Activated gamma-delta T cell treated with Interleukin-2 at 50 U/mL for 16 hours (primary cell): ENCODE results near the gene KIF3B.
"Not testable (repeated sequence)": the region's sequence is repeated elsewhere in the genome, so short reads cannot be mapped to it uniquely, and the experiment has no call there.

ENCODE experiments used
- DNase-seq: peaks from one replicate; pipeline ENCODE4 v3.0.0-alpha.2; 2020

The KIF3B gene

GRCh38 chr20:32249030-32249738 lies 28.3 kb upstream of the KIF3B start:
- DNase-seq = peak; percentile 30

DNA sequence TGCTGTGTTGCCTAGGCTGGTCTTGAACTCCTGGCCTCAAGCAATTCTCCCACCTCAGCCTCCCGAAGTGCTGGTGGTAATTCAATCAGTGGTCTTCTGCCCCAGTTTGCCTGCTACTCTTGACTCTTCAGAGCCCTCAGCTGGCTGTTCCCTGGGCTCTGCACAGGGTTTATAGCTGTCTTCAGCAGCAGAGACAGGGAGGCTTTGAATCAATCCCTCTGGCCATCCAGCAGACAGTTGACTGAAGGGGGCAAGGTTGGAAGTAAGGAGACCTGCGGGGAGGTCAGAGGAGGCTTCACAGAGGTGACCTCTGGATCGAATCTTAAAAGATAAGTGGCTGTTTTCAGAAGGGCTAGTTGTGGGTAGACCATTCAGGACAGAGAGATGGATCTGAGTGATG lies 26.0 kb upstream of the KIF3B start:
- no peak for DNase-seq

DNA sequence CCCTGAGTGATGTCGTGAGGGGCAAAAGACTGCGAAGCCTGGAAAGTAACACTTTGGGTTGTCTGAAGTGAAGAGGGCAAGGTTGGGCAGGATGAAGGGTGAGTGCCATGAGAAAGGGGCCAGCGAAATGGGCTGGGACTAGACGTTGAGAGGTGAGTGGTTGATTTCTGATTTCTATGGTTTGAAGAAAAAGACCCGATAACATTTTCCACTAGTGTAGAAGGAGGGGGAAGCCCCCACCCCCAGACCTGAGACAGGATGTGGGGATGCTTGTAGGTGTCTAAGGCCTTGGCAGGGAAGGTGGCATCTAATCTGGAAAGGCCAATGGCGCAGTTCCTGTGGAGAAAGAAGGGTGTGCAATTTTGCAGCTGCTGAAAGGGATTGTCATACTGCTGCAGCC lies 25.3 kb upstream of the KIF3B start:
- no peak for DNase-seq

GRCh38 chr20:32260973-32261372 lies 16.5 kb upstream of the KIF3B start:
- DNase-seq = not testable (repeated sequence)

- DNase-seq = no peak
Observed at GRCh38 chr20:32261644-32262043, 15.8 kb upstream of the KIF3B start.

- DNase-seq = no peak
Observed at GRCh38 chr20:32263398-32263954, 14.0 kb upstream of the KIF3B start.

- DNase-seq = no peak
Observed at GRCh38 chr20:32271620-32272019, 5.8 kb upstream of the KIF3B start.

DNA sequence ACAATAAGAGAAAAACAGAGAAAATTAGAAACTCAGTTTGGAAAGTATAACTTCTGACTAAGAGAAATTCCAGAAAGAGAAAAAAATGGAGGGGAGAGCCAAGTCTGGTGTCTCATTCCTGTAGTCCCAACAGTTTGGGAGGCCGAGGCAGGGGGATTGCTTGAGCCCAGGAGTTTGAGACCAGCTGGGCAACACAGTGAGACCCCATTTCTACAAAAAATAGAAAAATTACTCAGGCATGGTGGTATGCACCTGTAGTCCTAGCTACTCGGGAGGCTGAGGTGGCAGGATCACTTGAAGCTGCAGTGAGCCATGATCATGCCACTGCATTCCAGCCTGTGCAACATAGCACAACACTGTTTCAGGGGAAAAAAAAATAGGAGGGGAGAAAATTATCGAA lies 3.1 kb upstream of the KIF3B start:
- DNase-seq = no peak

DNA sequence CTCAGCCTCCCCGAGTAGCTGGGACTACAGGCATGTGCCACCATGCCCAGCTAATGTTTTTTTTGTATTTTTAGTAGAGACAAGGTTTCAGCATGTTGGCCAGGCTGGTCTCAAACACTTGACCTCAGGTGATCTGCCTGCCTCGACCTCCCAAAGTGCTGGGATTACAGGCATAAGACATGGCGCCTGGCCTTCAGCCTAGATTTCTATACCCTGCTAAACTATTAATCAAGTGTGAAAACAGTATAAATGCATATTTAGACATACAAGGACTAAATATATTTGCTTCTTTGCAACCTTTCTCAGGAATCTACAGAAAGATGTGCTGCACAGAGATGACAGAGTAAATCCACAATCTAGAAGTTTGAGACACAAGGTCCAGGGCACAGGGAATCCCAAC lies 2.3 kb upstream of the KIF3B start:
- not testable (repeated sequence) for DNase-seq

DNA sequence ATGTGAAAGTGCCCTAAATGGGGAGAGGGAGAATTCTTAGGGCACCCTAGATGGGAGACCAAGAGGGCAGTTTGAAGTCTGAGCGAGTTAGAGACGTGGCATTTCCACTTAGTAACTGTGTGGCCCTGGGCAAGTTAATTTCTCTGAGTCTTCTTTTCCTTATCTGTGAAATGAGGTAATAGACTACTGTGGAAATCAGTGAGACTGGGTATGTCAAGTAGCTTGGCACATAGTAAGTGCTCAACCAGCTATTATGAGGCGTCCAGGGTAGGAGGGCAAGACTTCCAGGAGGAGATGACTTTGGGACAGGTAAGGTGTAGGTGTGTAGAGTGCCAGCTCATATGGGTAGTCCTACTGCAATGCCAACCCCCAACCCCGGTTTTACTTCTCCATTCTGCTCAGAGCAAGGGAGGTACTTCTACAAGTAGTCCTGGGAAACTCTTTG lies 770 bp downstream of the KIF3B start:
- no peak for DNase-seq

DNA sequence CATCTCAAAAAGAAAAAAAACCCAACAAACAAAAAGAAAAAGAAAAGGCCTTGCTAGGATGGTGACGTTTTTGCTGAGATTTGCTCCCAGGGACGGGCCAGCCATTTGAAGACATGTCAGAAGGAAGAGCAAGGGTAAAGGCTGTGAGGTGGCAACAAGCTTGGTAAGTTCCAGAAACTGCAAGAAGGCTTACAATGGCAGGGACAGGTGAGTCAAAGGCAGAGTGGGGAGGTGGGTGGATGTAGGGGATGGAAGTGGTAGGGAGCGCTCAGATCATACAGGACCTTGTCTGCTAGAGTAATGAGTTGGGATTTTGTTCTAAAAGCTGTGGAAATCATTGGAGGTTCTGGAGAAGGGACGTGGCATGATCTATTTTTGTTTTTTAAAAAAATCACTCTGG lies 4.3 kb downstream of the KIF3B start:
- no peak for DNase-seq

- no peak for DNase-seq
Observed at GRCh38 chr20:32282461-32282860, 5.0 kb downstream of the KIF3B start.

DNA sequence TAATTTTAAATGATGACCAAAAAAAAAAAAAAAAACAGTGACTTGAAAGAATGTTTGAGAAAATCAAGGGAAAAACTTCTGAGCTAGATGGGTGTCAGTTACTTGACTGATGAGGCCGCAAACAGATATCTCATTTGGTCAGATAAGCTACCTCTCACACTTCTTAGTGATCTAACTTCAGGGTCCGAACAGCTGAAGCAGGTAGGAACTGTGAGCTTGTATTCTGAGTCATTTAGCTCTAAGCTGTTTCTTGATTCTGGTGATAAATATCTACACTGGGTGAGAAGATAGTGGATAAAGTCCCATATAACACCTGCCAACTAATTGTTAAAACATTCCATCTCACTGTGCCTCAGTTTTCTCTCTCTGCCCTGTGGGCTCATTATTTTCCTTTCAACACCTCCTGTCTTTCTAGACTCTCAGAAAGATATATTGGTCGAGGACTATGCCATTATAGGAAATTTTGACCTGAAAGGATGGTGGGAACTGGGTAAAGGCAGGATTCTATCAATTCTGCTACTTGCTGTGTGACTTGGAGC lies 7.7 kb downstream of the KIF3B start:
- DNase-seq = no peak

GRCh38 chr20:32285621-32286371 lies 8.3 kb downstream of the KIF3B start:
- peak; percentile 14 for DNase-seq

GRCh38 chr20:32287231-32287638 lies 9.8 kb downstream of the KIF3B start:
- DNase-seq = no peak

GRCh38 chr20:32288225-32288849 lies 10.9 kb downstream of the KIF3B start:
- no peak for DNase-seq

GRCh38 chr20:32289299-32289660 lies 11.8 kb downstream of the KIF3B start:
- not testable (repeated sequence) for DNase-seq

GRCh38 chr20:32289661-32290431 lies 12.4 kb downstream of the KIF3B start:
- no peak for DNase-seq

DNA sequence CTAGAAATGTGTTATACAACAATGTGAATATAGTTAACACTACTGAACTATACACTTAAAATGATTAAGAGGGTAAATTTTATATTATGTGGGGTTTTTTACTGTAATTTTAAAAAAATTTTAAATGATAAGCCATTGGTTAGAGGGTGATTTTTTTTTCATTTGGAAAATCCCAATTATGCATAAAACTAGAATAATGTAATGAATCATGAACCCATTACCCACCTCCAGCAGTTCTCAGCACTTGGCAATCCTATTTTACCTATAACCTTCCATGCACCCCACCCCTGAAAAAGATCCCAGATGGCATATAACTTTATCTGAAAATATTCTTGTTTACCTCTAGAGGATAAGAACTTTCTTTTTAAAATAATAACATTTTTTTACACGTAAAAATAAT lies 13.7 kb downstream of the KIF3B start:
- no peak for DNase-seq

DNA sequence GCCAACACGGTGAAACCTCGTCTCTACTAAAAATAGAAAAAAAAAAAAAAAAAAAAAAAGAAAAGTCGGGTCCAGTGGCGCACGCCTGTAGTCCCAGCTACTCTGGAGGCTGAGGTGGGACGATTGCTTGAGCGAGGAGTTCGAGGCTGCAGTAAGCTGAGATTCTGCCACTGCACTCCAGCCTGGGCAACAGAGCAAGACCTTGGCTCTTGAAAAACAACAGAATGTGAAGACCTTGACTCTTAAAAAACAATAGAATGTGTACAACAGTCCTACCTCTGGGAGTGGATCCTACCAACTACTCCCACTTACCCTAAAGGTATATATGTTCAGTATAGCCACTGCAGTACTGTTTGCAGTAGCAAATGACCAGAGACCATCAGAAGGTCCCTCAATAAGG lies 15.1 kb downstream of the KIF3B start:
- DNase-seq = no peak

DNA sequence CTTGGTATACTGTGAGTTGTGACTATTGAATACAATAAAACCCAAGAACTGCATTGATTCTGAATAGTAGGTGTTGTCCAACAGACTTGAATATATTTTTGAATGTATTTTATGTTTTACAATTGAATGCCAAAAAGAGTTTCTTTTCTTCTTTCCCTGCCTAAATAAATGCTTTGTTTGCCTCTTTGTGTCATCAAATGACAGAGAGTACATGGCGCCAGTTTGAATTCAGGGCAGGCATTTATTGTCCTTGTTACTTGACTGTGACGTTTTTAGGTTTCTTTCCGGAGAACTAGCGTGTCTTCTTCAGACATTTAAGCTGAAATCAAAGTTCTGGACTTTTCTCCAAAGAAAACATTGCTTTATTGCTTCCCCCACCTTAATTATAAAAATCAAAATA lies 16.6 kb downstream of the KIF3B start:
- no peak for DNase-seq

- no peak for DNase-seq
Observed at GRCh38 chr20:32296412-32296811, 19.0 kb downstream of the KIF3B start.
